Muscle of arm (tissue), 12 donors: ENCODE measurements around the gene COPS3. TPM values are rescaled to one million over a fixed set of nuclear protein-coding genes. Genes with fewer than 3 reads are reported as not detected.

Experiments used
- DNase-seq: peaks from one replicate; pipeline ENCODE4 v3.0.0-alpha.2; 2013
- polyA plus RNA-seq, 12 donors: library from polyadenylated mRNA; unstranded; fragments of 120-200 nt; gene quantifications; one replicate each; pipeline ENCODE4 v1.2.1, GENCODE V29; 2013; ENCODE audit not compliant: insufficient read length in 12 of 12

Gene COPS3
- polyA plus RNA-seq, 12 donors = 71.3 to 84.7 (median 79.5) TPM; not detected in 1

DNA sequence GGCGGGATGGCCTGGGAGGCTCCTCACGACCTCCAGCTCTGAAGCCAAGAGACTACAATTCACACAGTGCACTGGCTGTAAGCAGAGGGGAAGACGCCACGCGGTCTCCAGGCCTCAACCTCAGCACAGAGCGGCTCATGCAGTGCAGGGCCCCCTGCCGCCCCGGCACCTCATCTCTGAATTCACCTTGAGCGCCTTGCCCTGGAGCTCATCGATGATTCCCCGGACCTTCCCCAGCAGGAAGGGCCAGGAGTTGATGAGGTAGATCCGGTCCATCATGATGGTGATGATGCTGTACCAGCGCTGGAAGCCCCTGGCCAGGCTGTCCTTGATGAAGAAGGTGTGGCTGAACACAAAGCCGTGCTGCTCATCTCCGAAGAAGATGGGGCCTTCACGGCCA lies 57.3 kb downstream of the COPS3 start:
- no peak for DNase-seq

GRCh38 chr17:17221329-17221728 lies 59.7 kb downstream of the COPS3 start:
- no peak for DNase-seq

DNA sequence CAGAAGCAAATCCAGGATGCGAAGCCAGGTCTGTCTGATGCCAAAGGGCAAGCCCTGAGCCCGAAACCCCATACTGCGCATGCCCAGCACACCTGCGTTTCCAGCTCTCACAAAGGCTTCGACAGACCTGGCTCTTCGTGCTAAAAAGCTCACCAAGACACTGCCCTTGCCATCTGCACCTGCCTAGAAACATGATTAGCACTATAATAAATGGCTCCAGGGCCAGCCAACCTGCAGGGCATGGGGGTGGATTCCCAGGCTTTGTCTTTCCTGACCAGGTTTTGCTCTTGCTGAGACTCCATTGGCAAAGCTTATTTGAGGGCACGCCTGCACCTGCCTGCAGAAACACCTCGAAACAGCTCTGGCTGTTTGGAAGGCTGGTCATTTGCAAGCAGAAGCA lies 60.5 kb downstream of the COPS3 start:
- DNase-seq = no peak

GRCh38 chr17:17217995-17218394 lies 63.1 kb downstream of the COPS3 start:
- no peak for DNase-seq

DNA sequence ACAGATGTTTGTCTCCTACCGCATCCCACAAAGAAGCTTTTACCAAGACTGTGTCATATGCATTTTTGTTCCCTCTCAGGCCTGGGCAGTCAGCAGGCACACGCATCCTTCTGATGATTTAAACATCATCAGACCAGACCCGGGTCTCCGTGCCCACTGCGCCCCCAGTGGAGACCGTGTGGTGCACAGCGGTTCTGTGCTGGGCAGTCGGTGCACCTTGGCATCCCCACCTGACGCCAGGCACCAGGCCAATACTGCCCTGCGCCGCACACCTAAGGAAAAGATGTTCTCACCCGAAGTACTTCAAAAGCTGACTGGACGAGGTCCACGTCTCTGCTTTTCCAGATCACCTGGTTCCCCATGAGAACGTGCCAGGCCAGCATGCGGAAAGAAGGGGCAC lies 64.3 kb downstream of the COPS3 start:
- no peak for DNase-seq

DNA sequence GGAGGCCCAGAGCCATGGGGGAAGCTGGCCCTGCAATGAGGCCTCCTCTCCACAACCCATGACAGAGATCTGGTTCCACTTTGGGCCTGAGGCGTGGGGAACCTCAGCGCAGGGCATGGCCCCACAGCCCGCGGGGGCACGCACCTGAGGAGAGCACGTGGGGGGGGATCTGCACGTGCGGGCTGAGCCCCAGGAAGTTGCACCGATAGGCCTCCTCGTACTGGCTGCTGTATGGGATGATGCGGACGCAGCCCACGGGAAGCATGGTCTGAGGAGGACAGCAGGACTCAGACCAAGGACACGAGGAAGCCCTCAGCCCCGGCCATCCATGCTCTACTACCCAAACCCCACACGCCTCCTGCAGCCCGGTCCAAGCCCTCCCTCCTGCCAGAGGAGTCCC lies 64.8 kb downstream of the COPS3 start:
- no peak for DNase-seq

- no peak for DNase-seq
Measured at GRCh38 chr17:17215575-17215974, 65.5 kb downstream of the COPS3 start.

DNA sequence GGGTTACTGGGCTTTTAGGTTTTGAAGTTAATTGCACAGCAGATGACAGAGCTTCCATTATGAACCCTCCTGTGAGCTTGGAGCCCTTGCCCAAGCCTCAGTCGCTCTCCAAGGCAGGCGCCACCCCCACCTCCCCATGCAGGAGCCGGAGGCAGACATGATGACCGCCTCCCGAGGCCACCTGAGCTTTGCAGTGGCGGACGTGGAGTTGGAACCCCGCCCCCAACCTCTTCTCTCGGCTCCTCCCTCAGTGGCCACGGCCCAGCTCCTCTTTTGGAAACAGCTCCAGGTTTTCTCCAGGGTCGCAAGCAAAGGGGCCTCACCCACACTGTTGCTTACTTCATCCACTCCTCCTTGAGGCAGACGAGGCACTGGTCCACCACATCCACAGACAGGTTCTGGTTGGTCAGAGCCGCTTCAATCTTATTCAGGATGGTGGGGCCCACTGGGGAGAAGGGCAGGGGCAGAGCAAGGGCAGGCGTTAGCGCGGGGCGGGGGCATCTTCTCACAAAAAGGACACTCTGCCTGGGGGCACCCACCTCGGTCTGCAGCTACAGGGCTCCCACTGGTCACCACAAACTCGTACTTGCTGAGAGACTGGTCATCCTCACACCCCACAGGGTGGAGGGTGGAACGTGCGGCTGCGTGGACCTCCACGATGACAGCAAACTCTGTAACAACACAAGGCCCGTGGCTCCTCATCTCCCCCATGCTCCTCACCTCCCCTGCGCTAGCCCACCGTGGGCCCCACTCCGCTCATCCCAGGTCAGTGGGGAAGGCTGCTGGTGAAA lies 66.2 kb downstream of the COPS3 start:
- DNase-seq = no peak

DNA sequence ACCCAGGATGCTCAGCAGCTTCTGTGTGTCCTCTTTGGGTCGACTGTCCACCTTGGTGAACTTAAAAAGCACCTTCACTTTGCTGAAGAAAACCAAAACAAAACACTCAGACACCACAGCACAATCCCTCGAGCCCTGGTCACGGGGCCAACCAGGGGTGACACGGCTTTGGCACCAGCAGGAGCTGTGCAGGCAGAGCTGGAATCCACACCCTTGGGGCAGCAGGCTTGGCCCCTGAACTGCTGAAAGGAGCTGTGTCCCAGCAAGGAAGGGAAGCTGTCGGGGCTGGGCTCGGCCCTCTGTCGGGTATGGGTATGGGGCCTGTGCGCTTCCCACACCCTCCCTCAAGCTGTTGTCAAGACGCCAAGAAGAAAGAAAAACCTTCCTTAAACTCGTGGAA lies 67.3 kb downstream of the COPS3 start:
- DNase-seq = no peak

DNA sequence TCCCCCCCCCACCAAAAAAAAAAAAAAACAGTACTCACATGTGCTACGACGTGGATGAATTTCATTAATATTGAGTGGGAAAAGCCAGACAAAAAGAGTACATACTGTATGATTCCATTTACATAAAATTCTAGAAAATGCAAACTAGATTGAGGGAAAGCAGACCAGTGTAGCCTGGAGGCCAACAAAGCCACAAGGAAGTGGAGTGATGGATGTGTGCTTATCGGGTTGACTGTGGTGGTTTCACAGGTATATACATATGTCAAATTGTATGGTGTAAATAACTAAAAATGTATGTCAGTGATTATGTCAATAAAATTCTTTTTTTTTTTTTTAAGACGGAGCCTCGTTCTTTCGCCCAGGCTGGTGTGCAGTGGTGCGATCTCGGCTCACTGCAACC lies 73.0 kb downstream of the COPS3 start:
- no peak for DNase-seq

GRCh38 chr17:17206913-17207335 lies 74.1 kb downstream of the COPS3 start:
- DNase-seq = peak; percentile 41

DNA sequence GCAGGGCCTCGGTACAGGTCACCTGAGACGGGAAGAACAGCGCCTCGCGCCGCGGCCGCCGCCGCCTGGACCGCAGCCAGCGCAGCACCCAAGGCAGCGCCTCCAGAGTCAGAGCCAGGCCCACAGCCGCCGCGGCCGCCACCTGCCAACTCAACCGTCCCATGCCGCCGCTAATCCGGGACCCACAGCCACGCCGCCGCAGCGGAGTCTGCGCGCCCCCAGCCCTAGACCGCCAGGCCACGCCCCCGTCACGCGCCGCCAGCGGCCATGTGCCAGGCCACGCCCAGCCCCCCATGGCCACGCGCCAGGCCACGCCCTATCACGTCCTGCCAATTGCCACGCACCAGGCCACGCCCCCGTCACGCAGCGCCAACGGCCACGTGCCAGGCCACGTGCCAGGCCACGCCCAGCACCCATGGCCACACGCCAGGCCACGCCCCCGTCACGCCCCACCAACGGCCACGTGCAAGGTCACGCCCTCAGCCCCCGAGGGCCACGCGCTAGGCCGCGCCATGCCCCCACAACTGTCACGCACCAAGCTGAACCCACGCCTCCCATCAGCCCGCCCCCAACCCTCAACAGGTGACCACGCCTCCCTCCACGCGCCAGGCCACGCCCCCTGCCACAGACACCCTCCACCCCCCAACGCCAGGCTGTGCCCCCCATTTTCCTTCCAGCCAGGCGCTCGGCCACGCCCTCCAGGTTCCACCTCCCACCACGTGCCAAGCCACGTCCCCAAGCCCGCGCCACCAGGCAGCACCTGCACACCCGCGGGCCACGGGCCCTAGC lies 74.7 kb downstream of the COPS3 start, which contains the start of gene PLD6:
PLD6 (minus strand) TSS at position 210 of the 789 bp plus-strand sequence; CDS start at position 163, 47 bp downstream.
- peak; percentile 54 for DNase-seq

DNA sequence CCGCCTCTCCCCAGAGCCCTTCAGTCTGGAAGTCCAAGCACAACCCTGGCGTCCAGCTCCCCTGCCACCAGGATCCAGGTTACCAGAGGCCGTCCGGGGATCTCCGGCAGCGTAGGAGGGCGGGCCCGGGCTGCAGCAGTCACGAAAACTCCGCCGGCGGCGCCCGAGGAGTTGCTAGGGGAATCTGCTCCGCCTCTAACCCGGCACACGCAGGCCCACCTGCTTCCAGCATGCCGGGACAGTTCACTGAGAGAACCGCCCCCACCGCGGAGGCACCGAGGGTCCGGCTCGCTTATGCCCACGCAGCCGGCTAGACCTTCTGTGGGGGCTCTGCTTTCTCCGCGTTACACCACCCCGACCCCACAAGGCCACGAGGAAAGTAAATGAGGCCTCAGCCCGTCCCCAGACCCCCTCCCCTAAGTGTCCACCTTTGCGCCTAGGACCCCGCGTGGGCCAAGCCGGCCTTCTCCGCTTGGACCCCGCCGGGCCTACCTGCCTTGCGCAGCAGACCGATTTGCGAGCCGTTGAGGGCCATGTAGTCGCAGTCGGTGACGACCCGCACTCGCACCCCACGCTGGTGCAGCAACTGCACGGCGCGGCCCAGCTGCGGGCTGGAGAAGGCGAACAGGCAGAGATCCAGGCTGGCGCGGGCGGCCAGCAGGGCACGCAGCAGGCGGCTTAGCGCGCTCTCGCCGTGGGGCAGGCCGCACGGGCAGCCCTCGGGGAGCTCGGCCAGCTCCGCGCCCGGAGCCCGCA lies 75.5 kb downstream of the COPS3 start:
- peak; percentile 43 for DNase-seq

DNA sequence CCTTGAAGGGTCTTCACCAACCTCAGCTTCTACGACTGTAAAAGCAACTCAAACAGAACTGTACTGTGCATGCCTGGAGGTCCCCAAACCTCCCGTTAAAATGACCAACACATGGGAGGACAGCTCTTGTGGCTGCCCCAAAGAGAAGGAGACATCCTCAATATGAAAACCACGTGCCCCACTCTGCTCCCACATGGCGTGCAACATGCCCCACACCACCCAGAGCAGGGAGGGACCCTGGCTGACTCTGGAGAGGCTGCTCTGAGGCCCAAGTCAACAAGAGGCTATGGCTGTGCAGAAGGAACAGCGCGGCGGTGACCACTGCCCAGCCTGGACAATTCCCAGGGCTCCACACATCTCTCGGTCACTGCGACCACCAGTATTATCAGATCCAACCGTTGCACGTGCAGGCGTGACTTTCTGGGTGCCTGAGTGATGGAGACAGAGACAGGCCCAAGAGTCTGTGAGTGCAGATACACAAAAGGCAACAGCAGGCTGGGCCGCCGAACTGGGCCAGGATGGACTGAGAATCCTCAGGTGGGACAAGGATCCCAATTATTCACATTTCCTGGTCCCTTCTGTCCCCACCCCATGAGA lies 76.3 kb downstream of the COPS3 start:
- no peak for DNase-seq

DNA sequence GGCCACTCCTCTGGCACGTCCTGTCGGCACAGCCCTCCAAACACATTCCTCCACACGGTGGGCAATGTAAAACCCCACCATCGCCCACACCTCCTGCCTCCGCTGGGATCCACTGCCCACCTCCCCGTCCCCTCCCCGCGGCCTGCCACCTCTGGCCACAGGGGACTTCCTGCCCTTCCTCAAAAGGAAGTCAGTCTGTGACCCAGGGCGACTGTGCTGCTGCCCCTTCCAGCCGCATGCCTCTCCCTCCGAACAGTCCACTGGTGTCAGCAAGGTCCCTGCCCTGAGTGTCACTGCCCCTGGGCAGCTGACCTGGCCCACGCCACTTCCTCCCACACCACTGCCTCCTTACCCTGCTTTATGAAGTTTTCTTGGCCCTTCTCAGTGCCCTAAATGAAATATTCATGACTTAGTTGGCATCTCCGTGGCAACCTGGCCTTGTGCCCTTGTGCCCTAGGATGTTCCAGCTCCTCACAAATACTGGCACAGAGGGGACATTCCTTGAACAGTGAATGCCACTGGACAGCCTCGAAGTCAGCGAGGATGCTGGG lies 76.9 kb downstream of the COPS3 start:
- DNase-seq = no peak

- DNase-seq = no peak
Measured at GRCh38 chr17:17203173-17203730, 77.8 kb downstream of the COPS3 start.

- DNase-seq = no peak
Measured at GRCh38 chr17:17201907-17202306, 79.1 kb downstream of the COPS3 start.

GRCh38 chr17:17201271-17201670 lies 79.8 kb downstream of the COPS3 start:
- no peak for DNase-seq

- DNase-seq = no peak
Measured at GRCh38 chr17:17200831-17201230, 80.2 kb downstream of the COPS3 start.

GRCh38 chr17:17200311-17200710 lies 80.7 kb downstream of the COPS3 start:
- no peak for DNase-seq

- no peak for DNase-seq
Measured at GRCh38 chr17:17198281-17198680, 82.8 kb downstream of the COPS3 start.
